WERI-Rb-1 (cell line): ENCODE measurements around the gene SRM.
A peak's percentile ranks its signal among the peaks of the same experiment; 100 is the strongest.
"Not testable (repeated sequence)": the region's sequence is repeated elsewhere in the genome, so short reads cannot be mapped to it uniquely, and the experiment has no call there.

Experiments
- DNase-seq: peaks from one replicate; pipeline ENCODE4 v3.0.0-alpha.2; 2020
- H3K27ac ChIP-seq: fragments of 250-450 bp; sonication (Bioruptor Pico); 2 replicates; pipeline ENCODE4 v1.5.1; 2020; ENCODE audit warnings: mild to moderate bottlenecking, moderate library complexity
- H3K27me3 ChIP-seq: fragments of 250-450 bp; sonication (Bioruptor Pico); 2 replicates; pipeline ENCODE4 v1.5.1; 2021; ENCODE audit warnings: mild to moderate bottlenecking, low read depth, moderate library complexity; ENCODE audit not compliant: insufficient read depth, severe bottlenecking
- H3K36me3 ChIP-seq: fragments of 250-450 bp; sonication (Bioruptor Pico); 2 replicates; pipeline ENCODE4 v1.5.1; 2020; ENCODE audit warnings: mild to moderate bottlenecking, moderate library complexity
- H3K4me3 ChIP-seq: 2 replicates; pipeline ENCODE4 v1.5.1; 2011; ENCODE audit warnings: low read depth, mild to moderate bottlenecking, control low read depth, low read length
- H3K9me3 ChIP-seq: fragments of 250-450 bp; sonication (Bioruptor Pico); 2 replicates; pipeline ENCODE4 v1.5.1; 2021; ENCODE audit warnings: mild to moderate bottlenecking, moderate library complexity; ENCODE audit not compliant: severe bottlenecking
- TF ChIP-seq, protein P1 (sequence below): IDR thresholded peaks from 2 replicates; pipeline ENCODE4 v1.5.1; 2011; ENCODE audit warnings: low read depth, mild to moderate bottlenecking, control low read depth, inconsistent platforms, low read length

The SRM gene

GRCh38 chr1:11054666-11055065, 5.2 kb downstream of the SRM start:
- H3K4me3 ChIP-seq = no peak overlapping the region
- TF ChIP-seq, protein P1, sequence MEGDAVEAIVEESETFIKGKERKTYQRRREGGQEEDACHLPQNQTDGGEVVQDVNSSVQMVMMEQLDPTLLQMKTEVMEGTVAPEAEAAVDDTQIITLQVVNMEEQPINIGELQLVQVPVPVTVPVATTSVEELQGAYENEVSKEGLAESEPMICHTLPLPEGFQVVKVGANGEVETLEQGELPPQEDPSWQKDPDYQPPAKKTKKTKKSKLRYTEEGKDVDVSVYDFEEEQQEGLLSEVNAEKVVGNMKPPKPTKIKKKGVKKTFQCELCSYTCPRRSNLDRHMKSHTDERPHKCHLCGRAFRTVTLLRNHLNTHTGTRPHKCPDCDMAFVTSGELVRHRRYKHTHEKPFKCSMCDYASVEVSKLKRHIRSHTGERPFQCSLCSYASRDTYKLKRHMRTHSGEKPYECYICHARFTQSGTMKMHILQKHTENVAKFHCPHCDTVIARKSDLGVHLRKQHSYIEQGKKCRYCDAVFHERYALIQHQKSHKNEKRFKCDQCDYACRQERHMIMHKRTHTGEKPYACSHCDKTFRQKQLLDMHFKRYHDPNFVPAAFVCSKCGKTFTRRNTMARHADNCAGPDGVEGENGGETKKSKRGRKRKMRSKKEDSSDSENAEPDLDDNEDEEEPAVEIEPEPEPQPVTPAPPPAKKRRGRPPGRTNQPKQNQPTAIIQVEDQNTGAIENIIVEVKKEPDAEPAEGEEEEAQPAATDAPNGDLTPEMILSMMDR = 0 out of 2 replicates have a peak, but pooled peaks have one; percentile 21
- H3K27me3 ChIP-seq = no peaks in the 10 kb centered on the region
- no peaks in the 10 kb centered on the region for H3K9me3 ChIP-seq
- peaks cover 31% of the 10 kb centered on the region for H3K36me3 ChIP-seq
- no peak for DNase-seq
- H3K27ac ChIP-seq = no peak overlapping the region

- Histone ChIP-seq H3K4me3 (no peak overlapping the region), H3K9me3 (no peaks in the 10 kb centered on the region), H3K36me3 (peaks cover 31% of the 10 kb centered on the region), H3K27me3 (no peaks in the 10 kb centered on the region), H3K27ac (no peak overlapping the region)
- TF ChIP-seq, protein P1 = no peak
- DNase-seq = no peak
Measured at GRCh38 chr1:11054181-11054580, 5.6 kb downstream of the SRM start.

- no peak overlapping the region for H3K27ac ChIP-seq
- H3K9me3 ChIP-seq = no peaks in the 10 kb centered on the region
- peaks cover 30% of the 10 kb centered on the region for H3K36me3 ChIP-seq
- no peaks in the 10 kb centered on the region for H3K27me3 ChIP-seq
- DNase-seq = no peak
- TF ChIP-seq, protein P1 = no peak
- no peak overlapping the region for H3K4me3 ChIP-seq
Measured at GRCh38 chr1:11053758-11054137, 6.1 kb downstream of the SRM start.

- H3K36me3 ChIP-seq = peaks cover 23% of the 10 kb centered on the region
- H3K9me3 ChIP-seq = no peaks in the 10 kb centered on the region
- H3K4me3 ChIP-seq = peak overlapping the region; percentile 38
- peak; percentile 71 for DNase-seq
- H3K27me3 ChIP-seq = no peaks in the 10 kb centered on the region
- H3K27ac ChIP-seq = peak overlapping the region; percentile 74
- TF ChIP-seq, protein P1 = no peak
Measured at GRCh38 chr1:11052839-11053757, 6.7 kb downstream of the SRM start.

DNA sequence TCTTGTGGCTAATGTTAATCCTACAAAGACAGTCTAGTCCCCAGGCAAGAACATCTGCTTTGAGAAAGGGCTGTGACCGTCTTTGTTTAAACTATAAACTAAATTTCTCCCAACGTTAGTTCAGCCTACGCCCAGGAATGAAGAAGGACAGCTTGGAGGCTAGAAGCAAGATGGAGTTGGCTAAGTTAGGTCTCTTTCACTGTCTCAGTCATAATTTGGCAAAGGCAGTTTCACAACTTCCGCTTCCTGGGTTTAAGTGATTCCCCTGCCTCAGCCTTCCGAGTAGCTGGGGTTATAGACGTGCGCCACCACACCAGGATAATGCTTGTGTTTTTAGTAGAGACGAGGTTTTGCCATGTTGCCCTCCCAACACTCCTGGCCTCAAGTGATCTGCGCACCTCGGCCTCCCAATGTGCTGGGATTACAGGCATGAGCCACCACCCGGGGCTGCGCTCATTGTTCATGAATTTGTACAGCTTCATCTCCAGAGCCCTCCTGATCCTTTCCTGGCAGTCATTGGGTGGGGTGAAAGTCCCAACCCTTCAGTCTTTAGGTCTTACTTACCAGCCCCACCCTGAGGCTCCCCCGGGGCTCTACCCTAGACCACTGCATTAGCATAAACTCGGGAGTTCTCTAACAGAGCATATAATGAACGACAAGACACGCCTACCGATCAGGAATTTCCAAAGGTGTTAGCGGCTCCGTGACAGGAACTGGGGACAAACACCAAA, 7.9 kb downstream of the SRM start:
- TF ChIP-seq, protein P1 = no peak
- H3K9me3 ChIP-seq = no peaks in the 10 kb centered on the region
- DNase-seq = peak; percentile 61
- peaks cover 15% of the 10 kb centered on the region for H3K36me3 ChIP-seq
- H3K27me3 ChIP-seq = no peaks in the 10 kb centered on the region
- H3K4me3 ChIP-seq = peak overlapping the region; percentile 38
- peak overlapping the region; percentile 74 for H3K27ac ChIP-seq

DNA sequence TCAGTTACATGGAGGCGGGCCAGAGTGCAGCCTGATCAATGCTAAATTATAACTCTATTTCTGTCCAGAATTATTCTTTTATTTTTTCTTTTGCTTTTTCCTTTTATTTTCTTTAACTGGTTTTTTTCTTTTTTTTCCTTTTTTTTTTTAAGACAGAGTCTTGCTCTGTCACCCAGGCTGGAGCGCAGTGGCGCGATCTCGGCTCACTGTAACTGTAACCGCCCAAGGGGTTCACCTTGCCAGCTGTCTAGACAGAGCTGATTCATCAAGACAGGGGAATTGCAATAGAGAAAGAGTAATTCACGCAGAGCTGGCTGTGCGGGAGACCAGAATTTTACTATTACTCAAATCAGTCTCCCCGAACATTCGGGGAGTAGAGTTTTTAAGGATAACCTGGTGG, 8.7 kb downstream of the SRM start:
- not testable (repeated sequence) for H3K27me3 ChIP-seq, H3K9me3 ChIP-seq, H3K36me3 ChIP-seq, DNase-seq
- peak overlapping the region; percentile 74 for H3K27ac ChIP-seq
- peak overlapping the region; percentile 38 for H3K4me3 ChIP-seq
